Fibroblast of lung (primary cell): Measurements from ENCODE around the gene LRG1. TPM values are rescaled to one million over a fixed set of nuclear protein-coding genes. Genes with fewer than 3 reads are reported as not detected.

ENCODE experiments used
- DNase-seq, 2 donors: peaks; one replicate each; pipeline versions ENCODE4 v3.0.0 to v3.0.0-alpha.2; 2010; ENCODE audit warnings: low read depth in 2 of 2
- H2AFZ ChIP-seq: 2 replicates; pipeline ENCODE4 v1.5.1; 2012; ENCODE audit warnings: low read length, control low read depth, inconsistent platforms
- H3K27ac ChIP-seq: 2 replicates; pipeline ENCODE4 v1.5.1; 2011; ENCODE audit warnings: low read length, control low read depth; ENCODE audit not compliant: insufficient read depth
- H3K27me3 ChIP-seq: 2 replicates; pipeline ENCODE4 v1.5.1; 2011; ENCODE audit warnings: mild to moderate bottlenecking, low read length; ENCODE audit not compliant: control insufficient read depth, insufficient read depth
- H3K36me3 ChIP-seq: 2 replicates; pipeline ENCODE4 v1.5.1; 2011; ENCODE audit warnings: low read length; ENCODE audit not compliant: control insufficient read depth, insufficient read depth
- H3K4me1 ChIP-seq: 2 replicates; pipeline ENCODE4 v1.5.1; 2011; ENCODE audit warnings: low read length; ENCODE audit not compliant: control insufficient read depth, insufficient read depth; ENCODE audit errors: extremely low read depth
- H3K4me2 ChIP-seq: 2 replicates; pipeline ENCODE4 v1.5.1; 2011; ENCODE audit warnings: low read length, control low read depth; ENCODE audit not compliant: insufficient read depth; ENCODE audit errors: extremely low read depth
- H3K4me3 ChIP-seq, 4 experiments: fragments of 200-600 bp in 1 of 4; sonication (generic) in 1 of 4; replicated peaks in 1 of 4; 2 replicates each; pipeline ENCODE4 v1.5.1; 2011 to 2016; ENCODE audit warnings: low read length in 4 of 4, low read depth in 3 of 4, mild to moderate bottlenecking in 3 of 4, control low read depth in 2 of 4, inconsistent platforms in 1 of 4, mixed read lengths in 1 of 4; ENCODE audit not compliant: insufficient read depth in 1 of 4; ENCODE audit errors: control extremely low read depth in 1 of 4
- H3K79me2 ChIP-seq: 2 replicates; pipeline ENCODE4 v1.5.1; 2012; ENCODE audit warnings: mild to moderate bottlenecking, low read length, inconsistent platforms; ENCODE audit not compliant: control insufficient read depth, insufficient read depth
- H3K9ac ChIP-seq: 2 replicates; pipeline ENCODE4 v1.5.1; 2011; ENCODE audit warnings: mild to moderate bottlenecking, low read length, control low read depth; ENCODE audit not compliant: insufficient read depth
- H3K9me3 ChIP-seq: 2 replicates; pipeline ENCODE4 v1.5.1; 2012; ENCODE audit warnings: low read depth, low read length; ENCODE audit not compliant: control insufficient read depth, insufficient read depth
- H4K20me1 ChIP-seq: 2 replicates; pipeline ENCODE4 v1.5.1; 2011; ENCODE audit warnings: low read length; ENCODE audit not compliant: control insufficient read depth, insufficient read depth; ENCODE audit errors: extremely low read depth
- CTCF ChIP-seq, 2 donors: IDR thresholded peaks in 1 of 2; conservative IDR thresholded peaks in 1 of 2; 1 replicate in 1 of 2; 2 replicates in 1 of 2; pipeline ENCODE4 v1.5.1; 2011 to 2012; ENCODE audit warnings: low read length in 2 of 2, control low read depth in 1 of 2, inconsistent platforms in 1 of 2, low read depth in 1 of 2, mild to moderate bottlenecking in 1 of 2
- EZH2 ChIP-seq: IDR thresholded peaks from 2 replicates; pipeline ENCODE4 v1.5.1; 2012; ENCODE audit warnings: low read length, control low read depth, mild to moderate bottlenecking; ENCODE audit errors: missing control alignments
- polyA plus RNA-seq, 2 donors: library from polyadenylated mRNA; depleted of rRNA in 1 of 2; stranded (reverse) in 1 of 2; unstranded in 1 of 2; fragments of >200 nt; gene quantifications; 2 replicates each; pipeline ENCODE4 v1.2.1, GENCODE V29; 2011 to 2012; ENCODE audit warnings: missing spikeins in 1 of 2
- total RNA-seq: library from RNA; depleted of rRNA; stranded (reverse); fragments of >200 nt; gene quantifications from 2 replicates; pipeline ENCODE4 v1.2.1, GENCODE V29; 2014

The LRG1 gene
- total and polyA plus RNA-seq, 2 donors (not counting 1 experiment from before 2014, with no cell fraction given): 0.10 TPM; not detected in 1

DNA sequence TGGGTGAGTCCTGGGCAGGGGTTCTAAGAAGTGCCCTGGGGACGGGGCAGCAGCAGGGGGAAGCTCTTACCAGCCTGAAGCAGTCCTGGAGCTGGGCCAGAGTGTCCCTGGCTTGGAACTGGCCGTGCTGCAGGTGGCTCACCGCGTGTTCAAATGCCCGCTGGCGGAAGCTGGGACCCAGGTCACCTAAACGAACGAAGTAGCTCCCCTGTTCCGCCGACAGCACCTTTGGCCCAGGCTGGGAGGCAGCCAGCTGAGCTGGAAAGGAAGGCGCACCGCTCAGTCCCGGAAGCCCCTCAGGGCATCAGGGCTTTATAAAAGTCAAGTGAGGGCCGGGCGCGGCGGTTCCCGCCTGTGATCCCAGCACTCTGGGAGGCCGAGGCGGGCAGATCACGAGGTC is 31.1 kb downstream of the LRG1 start:
- no peak overlapping the region for H3K4me3 ChIP-seq
- no peak overlapping the region for H3K27ac ChIP-seq
- no peak overlapping the region for H3K9ac ChIP-seq
- peaks cover 3% of the 10 kb centered on the region for H3K36me3 ChIP-seq
- DNase-seq: no peak
- no peaks in the 10 kb centered on the region for H3K9me3 ChIP-seq
- H3K4me1 ChIP-seq: peaks cover 5% of the 10 kb centered on the region
- H3K79me2 ChIP-seq: no peaks in the 10 kb centered on the region
- H4K20me1 ChIP-seq: no peaks in the 10 kb centered on the region
- TF ChIP-seq CTCF (conservative IDR thresholded peaks at IDR 0.05 in 1 of 2, IDR thresholded peaks at IDR 0.05 in 1 of 2; ENCODE audit: low read depth in 1 of 2, low read length in 2 of 2): no peak
- no peak for TF ChIP-seq EZH2
- H3K27me3 ChIP-seq: no peaks in the 10 kb centered on the region
- H3K4me2 ChIP-seq: no peak overlapping the region
- H2AFZ ChIP-seq: no peak overlapping the region

DNA sequence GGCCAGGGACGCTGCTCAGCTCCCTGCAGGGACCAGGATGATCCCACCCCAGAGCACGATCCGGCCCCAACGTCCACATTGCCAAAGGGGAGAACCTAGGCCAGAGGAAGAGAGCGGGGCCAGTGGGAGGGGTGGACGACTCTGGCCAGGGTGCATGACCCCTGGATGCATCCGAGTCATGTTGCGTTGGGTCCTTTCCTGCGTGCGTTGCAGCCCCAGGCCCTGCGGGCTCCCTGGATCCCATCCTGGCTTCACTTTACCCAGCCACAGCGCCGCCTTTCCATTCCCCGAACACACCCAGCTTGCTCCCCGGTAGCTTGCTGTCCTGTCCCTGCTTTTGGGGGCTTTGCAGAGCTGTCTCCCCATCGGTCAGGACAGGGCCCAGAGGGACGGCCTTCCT is 32.0 kb downstream of the LRG1 start:
- no peaks in the 10 kb centered on the region for H4K20me1 ChIP-seq
- TF ChIP-seq CTCF (conservative IDR thresholded peaks at IDR 0.05 in 1 of 2, IDR thresholded peaks at IDR 0.05 in 1 of 2; ENCODE audit: low read depth in 1 of 2, low read length in 2 of 2) (no peak), EZH2 (no peak)
- no peak overlapping the region for H2AFZ ChIP-seq
- H3K9me3 ChIP-seq: no peaks in the 10 kb centered on the region
- H3K36me3 ChIP-seq: peaks cover 3% of the 10 kb centered on the region
- H3K4me2 ChIP-seq: no peak overlapping the region
- H3K4me3 ChIP-seq: no peak overlapping the region
- no peak overlapping the region for H3K27ac ChIP-seq
- H3K27me3 ChIP-seq: no peaks in the 10 kb centered on the region
- peaks cover 5% of the 10 kb centered on the region for H3K4me1 ChIP-seq
- no peak for DNase-seq
- H3K9ac ChIP-seq: no peak overlapping the region
- no peaks in the 10 kb centered on the region for H3K79me2 ChIP-seq

DNA sequence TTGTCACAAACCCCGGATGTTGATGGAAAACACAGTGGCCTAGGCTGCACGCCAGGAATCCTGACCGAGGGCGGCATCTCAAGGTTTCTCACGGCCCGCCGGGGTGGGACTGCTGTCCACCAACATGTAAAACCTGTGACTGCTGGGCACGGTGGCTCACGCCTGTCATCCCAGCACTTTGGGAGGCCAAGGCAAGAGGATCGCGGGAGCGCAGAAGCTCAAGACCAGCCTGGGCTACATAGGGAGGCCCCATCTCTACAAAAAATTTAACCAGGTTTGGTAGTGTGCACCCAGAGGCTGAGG is 32.7 kb downstream of the LRG1 start:
- TF ChIP-seq CTCF (conservative IDR thresholded peaks at IDR 0.05 in 1 of 2, IDR thresholded peaks at IDR 0.05 in 1 of 2; ENCODE audit: low read depth in 1 of 2, low read length in 2 of 2): no peak
- no peak for TF ChIP-seq EZH2
- Histone ChIP-seq H3K9ac (no peak overlapping the region), H3K79me2 (no peaks in the 10 kb centered on the region), H3K4me1 (peaks cover 5% of the 10 kb centered on the region), H3K27me3 (no peaks in the 10 kb centered on the region), H4K20me1 (no peaks in the 10 kb centered on the region), H3K4me2 (no peak overlapping the region), H3K27ac (no peak overlapping the region), H3K4me3 (no peak overlapping the region), H3K36me3 (peaks cover 8% of the 10 kb centered on the region), H2AFZ (no peak overlapping the region), H3K9me3 (no peaks in the 10 kb centered on the region)
- no peak for DNase-seq
